B cell (primary cell): Measurements from ENCODE around the gene NUDCD3. TPM values are rescaled to one million over a fixed set of nuclear protein-coding genes. Genes with fewer than 3 reads are reported as not detected.

Source experiments
- ATAC-seq: fragments of 200-7000 bp; cut with Tn5 transposase; one replicate; pipeline ENCODE4 v1.10.0; 2021; ENCODE audit warnings: low read depth, mild to moderate bottlenecking, moderate number of reproducible peaks, moderate library complexity
- CTCF ChIA-PET: fragments of 350-600 bp; sonication (Branson Sonifier 250); formaldehyde crosslinking; loops from one replicate; lab custom pipeline; 2021; ENCODE audit warnings: antibody characterized with exemption, inconsistent platforms; lab: Charles Lee
- POLR2A ChIA-PET: fragments of 350-600 bp; sonication (Branson Sonifier 250); formaldehyde crosslinking; loops from one replicate; lab custom pipeline; 2021; ENCODE audit warnings: antibody characterized with exemption; lab: Charles Lee
- DNase-seq: peaks from one replicate; pipeline ENCODE4 v3.0.0; 2013
- H2AFZ ChIP-seq: 2 replicates; pipeline ENCODE4 v1.6.1; 2012; ENCODE audit warnings: mild to moderate bottlenecking, low read depth, low read length; ENCODE audit not compliant: insufficient read depth, poor library complexity, severe bottlenecking
- H3K27ac ChIP-seq, 2 donors: 1 replicate in 1 of 2; 2 replicates in 1 of 2; pipeline ENCODE4 v1.5.1; 2012 to 2013; ENCODE audit warnings: low read length in 2 of 2, mild to moderate bottlenecking in 2 of 2, moderate library complexity in 1 of 2
- H3K27me3 ChIP-seq, 4 experiments: fragments of 200-600 bp in 1 of 4; sonication (generic) in 1 of 4; replicated peaks in 1 of 4; 1 replicate in 2 of 4; 2 replicates in 2 of 4; pipeline versions ENCODE4 v1.6.1 to v1.7.0; 2013 to 2016; ENCODE audit warnings: low read length in 3 of 4, mild to moderate bottlenecking in 2 of 4, mixed read lengths in 1 of 4, moderate library complexity in 1 of 4; ENCODE audit not compliant: insufficient read depth in 4 of 4, control insufficient read depth in 3 of 4; ENCODE audit errors: control extremely low read depth in 1 of 4
- H3K36me3 ChIP-seq, 2 experiments: replicated peaks in 1 of 2; 1 replicate in 1 of 2; 2 replicates in 1 of 2; pipeline versions ENCODE4 v1.6.1 to v1.7.1; 2013; ENCODE audit warnings: low read length in 1 of 2; ENCODE audit not compliant: insufficient read depth in 2 of 2, control insufficient read depth in 1 of 2; ENCODE audit errors: control extremely low read depth in 1 of 2, extremely low read depth in 1 of 2
- H3K4me1 ChIP-seq, 2 donors: fragments of 200-600 bp in 1 of 2; sonication (generic) in 1 of 2; 1 replicate in 1 of 2; 2 replicates in 1 of 2; pipeline versions ENCODE4 v1.5.1 to v1.6.1; 2013 to 2017; ENCODE audit warnings: low read length in 2 of 2; ENCODE audit not compliant: control insufficient read depth in 2 of 2, insufficient read depth in 2 of 2
- H3K4me2 ChIP-seq: replicated peaks from 2 replicates; pipeline ENCODE3; 2012; ENCODE audit warnings: mild to moderate bottlenecking, low read depth, low read length; ENCODE audit not compliant: poor library complexity, severe bottlenecking
- H3K4me3 ChIP-seq, 5 experiments: fragments of 200-600 bp in 1 of 5; sonication (generic) in 1 of 5; 1 replicate in 3 of 5; 2 replicates in 2 of 5; pipeline versions ENCODE4 v1.5.1 to v1.7.0; 2011 to 2016; ENCODE audit warnings: low read length in 4 of 5, mild to moderate bottlenecking in 4 of 5, low read depth in 2 of 5, control low read depth in 1 of 5, moderate library complexity in 1 of 5; ENCODE audit not compliant: insufficient read depth in 1 of 5; ENCODE audit errors: control extremely low read depth in 1 of 5, extremely low read depth in 1 of 5
- H3K79me2 ChIP-seq: fragments of 200-600 bp; sonication (generic); one replicate; pipeline ENCODE4 v1.6.0; 2016; ENCODE audit warnings: low read length; ENCODE audit not compliant: control insufficient read depth, insufficient read depth
- H3K9ac ChIP-seq: fragments of 200-600 bp; sonication (generic); 2 replicates; pipeline ENCODE4 v1.6.1; 2017; ENCODE audit warnings: mild to moderate bottlenecking, low read length, moderate library complexity
- H3K9me3 ChIP-seq, 3 donors: one replicate each; pipeline versions ENCODE4 v1.6.1 to v1.7.1; 2013; ENCODE audit warnings: low read length in 2 of 3; ENCODE audit not compliant: control insufficient read depth in 2 of 3, insufficient read depth in 1 of 3; ENCODE audit errors: control extremely low read depth in 1 of 3
- H4K20me1 ChIP-seq: 2 replicates; pipeline ENCODE4 v1.6.0; 2012; ENCODE audit warnings: mild to moderate bottlenecking, low read length; ENCODE audit not compliant: insufficient read depth, control insufficient read depth, poor library complexity, severe bottlenecking
- H3K27ac Mint-ChIP-seq: one replicate; pipeline ENCODE4 v1.8.0; 2021; ENCODE audit warnings: mixed read lengths
- H3K27me3 Mint-ChIP-seq: one replicate; pipeline ENCODE4 v1.8.0; 2021; ENCODE audit warnings: mixed read lengths
- H3K4me1 Mint-ChIP-seq: one replicate; pipeline ENCODE4 v1.8.0; 2021; ENCODE audit warnings: mixed read lengths
- H3K4me3 Mint-ChIP-seq: one replicate; pipeline ENCODE4 v1.8.0; 2021; ENCODE audit warnings: mixed read lengths
- H3K9me3 Mint-ChIP-seq: one replicate; pipeline ENCODE4 v1.8.0; 2022; ENCODE audit warnings: mixed read lengths; ENCODE audit not compliant: insufficient read depth
- EZH2 ChIP-seq: IDR thresholded peaks from 2 replicates; pipeline ENCODE4 v1.6.1; 2012; ENCODE audit warnings: borderline replicate concordance, low read depth, mild to moderate bottlenecking, moderate library complexity, low read length; ENCODE audit not compliant: insufficient read depth, poor library complexity, severe bottlenecking
- WGBS: methylation state at CpG from one replicate; pipeline ENCODE4 v1.1.5; 2013; ENCODE audit warnings: missing lambda C conversion rate; ENCODE audit not compliant: insufficient coverage; 5-methylcytosine and 5-hydroxymethylcytosine counted together
- intact Hi-C: fragments of 100-400 bp; cut with micrococcal nuclease; formaldehyde crosslinking; loops from one replicate; pipeline ENCODE4 v1.10.0; 2022
- polyA plus RNA-seq: library from polyadenylated mRNA; depleted of rRNA; stranded (reverse); fragments of >200 nt; gene quantifications from 2 replicates; pipeline ENCODE4 v1.2.3, GENCODE V29; 2012
- total RNA-seq, 2 donors: library from RNA; stranded (reverse); fragments of 120-200 nt in 1 of 2; gene quantifications; 1 replicate in 1 of 2; 2 replicates in 1 of 2; pipeline versions ENCODE4 v1.2.3 to v1.2.4, GENCODE V29; 2013 to 2022
- TF ChIP-seq, protein P1 (sequence below): fragments of 200-600 bp; IDR thresholded peaks from one replicate; pipeline ENCODE4 v1.8.0; 2022; ENCODE audit warnings: antibody characterized with exemption, mild to moderate bottlenecking

The NUDCD3 gene
- total and polyA plus RNA-seq, 2 donors (not counting 1 experiment from before 2014, with no cell fraction given) = 29.8 to 101 TPM

DNA sequence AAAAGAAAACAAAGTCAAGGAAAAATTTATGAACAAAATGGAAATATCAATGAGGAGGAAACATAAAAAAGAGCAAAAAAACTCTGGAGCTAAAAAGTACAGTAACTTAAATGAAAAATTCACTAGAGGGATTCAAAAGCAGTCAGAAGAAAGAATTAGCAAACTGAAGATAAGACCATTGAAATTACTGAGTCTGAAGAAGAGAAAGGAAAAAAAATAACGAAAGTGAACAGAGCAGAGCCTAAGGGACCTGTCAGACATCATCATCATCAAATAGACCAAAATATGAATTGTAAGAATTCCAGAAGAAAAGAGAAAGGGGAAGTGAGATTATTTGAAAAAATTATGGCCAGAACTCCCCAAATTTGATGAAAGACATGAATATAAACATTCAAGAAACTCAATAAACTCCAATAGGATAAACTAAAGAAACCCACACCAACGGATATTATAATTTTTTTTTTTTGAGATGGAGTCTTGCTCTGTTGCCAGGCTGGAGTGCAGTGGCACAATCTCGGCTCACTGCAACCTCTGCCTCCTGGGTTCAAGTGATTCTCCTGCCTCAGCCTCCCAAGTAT lies 34.4 kb upstream of the NUDCD3 start:
- no peaks in the 10 kb centered on the region for H3K4me1 ChIP-seq
- no peak overlapping the region for H3K27ac Mint-ChIP-seq
- H3K9me3 ChIP-seq = peaks cover 2 to 35% (median 18%) of the 10 kb centered on the region in 3 donors
- CTCF ChIA-PET = no interaction called here
- ATAC-seq (no peak), DNase-seq (no peak)
- no peaks in the 10 kb centered on the region for H4K20me1 ChIP-seq
- no peak overlapping the region for H2AFZ ChIP-seq
- POLR2A ChIA-PET = no interaction called here
- WGBS = no CpG with 5 or more reads among the region's 3 CpGs
- H3K4me2 ChIP-seq = no peak overlapping the region
- peaks cover 14% of the 10 kb centered on the region for H3K9me3 Mint-ChIP-seq
- no peaks in the 10 kb centered on the region for H3K4me1 Mint-ChIP-seq
- TF ChIP-seq, protein P1, sequence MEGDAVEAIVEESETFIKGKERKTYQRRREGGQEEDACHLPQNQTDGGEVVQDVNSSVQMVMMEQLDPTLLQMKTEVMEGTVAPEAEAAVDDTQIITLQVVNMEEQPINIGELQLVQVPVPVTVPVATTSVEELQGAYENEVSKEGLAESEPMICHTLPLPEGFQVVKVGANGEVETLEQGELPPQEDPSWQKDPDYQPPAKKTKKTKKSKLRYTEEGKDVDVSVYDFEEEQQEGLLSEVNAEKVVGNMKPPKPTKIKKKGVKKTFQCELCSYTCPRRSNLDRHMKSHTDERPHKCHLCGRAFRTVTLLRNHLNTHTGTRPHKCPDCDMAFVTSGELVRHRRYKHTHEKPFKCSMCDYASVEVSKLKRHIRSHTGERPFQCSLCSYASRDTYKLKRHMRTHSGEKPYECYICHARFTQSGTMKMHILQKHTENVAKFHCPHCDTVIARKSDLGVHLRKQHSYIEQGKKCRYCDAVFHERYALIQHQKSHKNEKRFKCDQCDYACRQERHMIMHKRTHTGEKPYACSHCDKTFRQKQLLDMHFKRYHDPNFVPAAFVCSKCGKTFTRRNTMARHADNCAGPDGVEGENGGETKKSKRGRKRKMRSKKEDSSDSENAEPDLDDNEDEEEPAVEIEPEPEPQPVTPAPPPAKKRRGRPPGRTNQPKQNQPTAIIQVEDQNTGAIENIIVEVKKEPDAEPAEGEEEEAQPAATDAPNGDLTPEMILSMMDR = no peak
- no peak for TF ChIP-seq EZH2
- no peak overlapping the region for H3K9ac ChIP-seq
- no peaks in the 10 kb centered on the region for H3K79me2 ChIP-seq
- H3K36me3 ChIP-seq = no peaks in the 10 kb centered on the region
- H3K4me3 Mint-ChIP-seq = no peak overlapping the region
- peaks cover 26% of the 10 kb centered on the region for H3K27me3 Mint-ChIP-seq
- H3K27me3 ChIP-seq = peaks cover 0 to 10% (median 0%) of the 10 kb centered on the region in 4 experiments
- no peak overlapping the region for H3K4me3 ChIP-seq
- H3K27ac ChIP-seq = no peak overlapping the region
- intact Hi-C loops = no loop called here

DNA sequence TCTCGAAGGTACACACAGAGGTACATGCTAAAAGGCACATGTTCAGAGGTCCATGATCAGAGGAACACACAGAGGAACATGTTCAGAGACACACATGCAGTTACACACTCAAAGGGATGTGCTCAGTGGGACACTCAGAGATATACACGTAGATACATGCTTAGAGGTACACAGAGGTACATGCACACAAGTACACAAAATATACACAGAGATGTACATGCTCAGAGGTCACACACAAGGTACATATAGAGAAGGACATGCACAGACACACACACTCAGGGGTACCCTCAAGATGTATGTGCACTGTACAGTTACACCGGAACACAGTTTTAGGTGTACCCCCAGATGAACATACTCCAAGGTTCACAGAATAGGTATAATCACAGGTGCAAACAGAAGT lies 31.9 kb upstream of the NUDCD3 start:
- DNase-seq (no peak), ATAC-seq (no peak)
- ChIA-PET CTCF (no interaction called here), POLR2A (no interaction called here)
- Histone ChIP-seq H3K36me3 (no peaks in the 10 kb centered on the region), H3K9me3 (peaks cover 2 to 28% (median 18%) of the 10 kb centered on the region in 3 donors), H2AFZ (no peak overlapping the region), H3K27me3 (peaks cover 0 to 10% (median 0%) of the 10 kb centered on the region in 4 experiments), H4K20me1 (no peaks in the 10 kb centered on the region), H3K4me3 (no peak overlapping the region), H3K79me2 (no peaks in the 10 kb centered on the region), H3K4me2 (no peak overlapping the region), H3K27ac (no peak overlapping the region), H3K4me1 (no peaks in the 10 kb centered on the region), H3K9ac (no peak overlapping the region)
- intact Hi-C loops = no loop called here
- 89% methylated on average over 3 of the region's 3 CpGs for WGBS
- Mint-ChIP-seq H3K9me3 (peaks cover 11% of the 10 kb centered on the region), H3K27me3 (peaks cover 32% of the 10 kb centered on the region), H3K4me1 (no peaks in the 10 kb centered on the region), H3K4me3 (no peak overlapping the region), H3K27ac (no peak overlapping the region)
- TF ChIP-seq EZH2 = no peak
- TF ChIP-seq, protein P1 = no peak
